Type B pancreatic cell (in vitro differentiated cells): ENCODE data around the gene COL25A1. TPM values are rescaled to one million over a fixed set of nuclear protein-coding genes. Genes with fewer than 3 reads are reported as not detected.

Experiments used
- DNase-seq: peaks from one replicate; pipeline ENCODE4 v3.0.0; 2021; ENCODE audit warnings: mixed read lengths; ENCODE audit not compliant: unreplicated experiment; ENCODE audit errors: extremely low spot score
- H3K27ac Mint-ChIP-seq: 2 replicates; pipeline ENCODE4 v1.8.0; 2021; ENCODE audit warnings: mild to moderate bottlenecking, mixed read lengths
- H3K27me3 Mint-ChIP-seq: 2 replicates; pipeline ENCODE4 v1.8.0; 2021; ENCODE audit warnings: mixed read lengths
- H3K36me3 Mint-ChIP-seq: 2 replicates; pipeline ENCODE4 v1.8.0; 2021; ENCODE audit warnings: mixed read lengths
- H3K4me1 Mint-ChIP-seq: one replicate; pipeline ENCODE4 v1.8.0; 2021; ENCODE audit warnings: mixed read lengths; ENCODE audit not compliant: unreplicated experiment
- H3K4me3 Mint-ChIP-seq: 2 replicates; pipeline ENCODE4 v1.8.0; 2021; ENCODE audit warnings: mild to moderate bottlenecking, mixed read lengths
- H3K9me3 Mint-ChIP-seq: 2 replicates; pipeline ENCODE4 v1.8.0; 2021; ENCODE audit warnings: mixed read lengths
- CTCF ChIP-seq: fragments of 200-600 bp; sonication (generic); conservative IDR thresholded peaks from 2 replicates; pipeline ENCODE4 v1.5.0; 2021; ENCODE audit warnings: antibody characterized with exemption, mild to moderate bottlenecking
- total RNA-seq: library from RNA; stranded (reverse); gene quantifications from 2 replicates; pipeline ENCODE4 v1.2.1, GENCODE V29; 2021; ENCODE audit warnings: low replicate concordance

Gene COL25A1
- total RNA-seq, 1 donor from 2014 or later, result 9.2 TPM

GRCh38 chr4:109155682-109156283 is 146.7 kb downstream of the COL25A1 start:
- peak overlapping the region; percentile 5 for H3K27ac Mint-ChIP-seq
- no peaks in the 10 kb centered on the region for H3K36me3 Mint-ChIP-seq
- peaks cover 28% of the 10 kb centered on the region for H3K4me1 Mint-ChIP-seq
- H3K9me3 Mint-ChIP-seq, result no peaks in the 10 kb centered on the region
- no peak for DNase-seq
- TF ChIP-seq CTCF, result no peak
- H3K27me3 Mint-ChIP-seq, result peaks cover 13% of the 10 kb centered on the region
- H3K4me3 Mint-ChIP-seq, result peak overlapping the region; percentile 34

DNA sequence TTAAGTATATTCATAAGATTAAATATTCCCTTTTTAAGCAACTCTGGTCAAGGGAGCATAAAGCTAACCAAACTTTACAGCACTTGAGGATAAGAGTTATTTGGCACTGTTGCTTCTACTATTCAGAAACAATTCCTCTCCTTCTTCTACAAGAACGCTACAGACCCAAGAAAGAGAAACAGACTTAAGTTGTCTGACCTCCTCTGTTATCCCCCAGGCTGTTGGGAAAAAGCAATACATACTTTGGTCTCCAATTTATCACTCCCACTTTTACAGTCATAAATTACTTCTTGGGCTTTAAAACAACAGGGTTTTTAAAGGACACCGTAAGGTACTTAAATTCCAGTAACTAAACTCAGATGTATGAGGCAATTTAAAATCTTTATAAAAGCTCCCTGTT is 147.4 kb downstream of the COL25A1 start:
- no peaks in the 10 kb centered on the region for H3K9me3 Mint-ChIP-seq
- no peak overlapping the region for H3K4me3 Mint-ChIP-seq
- H3K27me3 Mint-ChIP-seq, result peaks cover 13% of the 10 kb centered on the region
- no peak for TF ChIP-seq CTCF
- H3K4me1 Mint-ChIP-seq, result peaks cover 28% of the 10 kb centered on the region
- no peaks in the 10 kb centered on the region for H3K36me3 Mint-ChIP-seq
- no peak for DNase-seq
- H3K27ac Mint-ChIP-seq, result peak overlapping the region; percentile 5

DNA sequence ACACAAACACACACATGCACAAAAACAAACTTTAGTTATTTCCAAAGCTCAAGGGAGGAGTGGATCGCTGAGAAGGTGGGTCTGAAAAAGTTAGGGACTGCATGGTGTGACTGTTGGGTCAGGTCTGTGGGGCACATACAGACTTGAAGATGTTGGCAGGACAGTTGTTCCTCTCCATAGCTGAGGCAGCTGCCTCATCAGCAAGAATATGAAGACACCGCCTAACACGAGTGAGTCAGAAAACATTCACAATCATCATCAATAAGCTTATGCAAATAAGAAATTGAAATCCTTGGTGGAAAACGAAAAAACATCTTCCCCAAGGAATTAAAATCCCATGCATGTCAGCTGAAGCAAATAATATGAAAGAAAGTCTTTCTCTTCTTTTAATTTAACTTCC is 148.0 kb downstream of the COL25A1 start:
- Mint-ChIP-seq H3K4me3 (peak overlapping the region; percentile 27), H3K36me3 (no peaks in the 10 kb centered on the region), H3K9me3 (no peaks in the 10 kb centered on the region), H3K27ac (no peak overlapping the region), H3K27me3 (peaks cover 16% of the 10 kb centered on the region), H3K4me1 (peaks cover 26% of the 10 kb centered on the region)
- DNase-seq, result no peak
- no peak for TF ChIP-seq CTCF

DNA sequence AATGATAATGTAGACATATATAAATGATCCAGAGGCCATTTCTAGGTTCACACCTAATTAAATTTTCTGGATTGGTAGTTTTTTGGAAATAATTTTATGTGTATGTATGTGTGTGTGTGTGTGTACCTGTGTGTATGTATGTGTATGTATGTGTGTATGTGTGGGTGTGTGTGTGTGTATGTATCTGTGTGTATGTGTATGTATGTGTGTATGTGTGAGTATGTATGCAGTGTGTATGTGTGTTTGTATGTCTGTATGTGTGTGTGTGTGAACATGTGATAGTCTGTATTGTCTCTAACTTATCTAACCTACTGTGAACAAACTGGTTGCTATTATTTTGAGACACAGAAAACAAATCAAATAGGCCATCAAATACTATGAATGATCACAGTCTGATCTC is 152.6 kb downstream of the COL25A1 start:
- Mint-ChIP-seq H3K36me3 (no peaks in the 10 kb centered on the region), H3K9me3 (no peaks in the 10 kb centered on the region), H3K27ac (no peak overlapping the region), H3K4me1 (peaks cover 13% of the 10 kb centered on the region), H3K27me3 (peaks cover 12% of the 10 kb centered on the region), H3K4me3 (no peak overlapping the region)
- DNase-seq, result no peak
- TF ChIP-seq CTCF, result no peak

DNA sequence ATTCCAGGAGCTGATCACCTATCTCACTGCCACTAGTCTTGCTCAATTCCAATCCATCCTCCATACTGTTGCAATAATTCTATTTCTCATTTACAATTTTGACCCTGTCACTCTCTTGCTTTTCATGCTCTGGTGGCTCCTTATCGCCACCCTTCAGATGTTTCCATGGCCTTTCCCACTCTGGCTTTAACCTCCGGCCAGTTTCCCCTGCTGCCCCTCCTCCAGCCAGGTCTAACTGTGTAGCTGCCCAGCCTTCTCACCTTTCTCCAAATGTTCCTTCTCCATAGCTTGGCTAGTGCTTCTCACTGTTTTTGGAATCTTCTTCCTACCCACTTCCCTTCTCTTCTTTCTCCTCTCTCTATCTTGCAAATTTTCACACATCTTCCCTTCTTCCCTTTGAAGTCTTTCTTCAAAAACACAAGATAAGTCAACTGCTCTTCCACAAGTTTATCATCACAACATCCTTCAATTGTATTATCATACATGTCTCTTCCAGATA is 153.8 kb downstream of the COL25A1 start:
- Mint-ChIP-seq H3K4me1 (peaks cover 6% of the 10 kb centered on the region), H3K27me3 (peaks cover 10% of the 10 kb centered on the region), H3K27ac (no peak overlapping the region), H3K9me3 (peaks cover 1% of the 10 kb centered on the region), H3K36me3 (no peaks in the 10 kb centered on the region), H3K4me3 (no peak overlapping the region)
- TF ChIP-seq CTCF, result no peak
- no peak for DNase-seq

GRCh38 chr4:109147135-109147534 is 155.3 kb downstream of the COL25A1 start:
- no peak for TF ChIP-seq CTCF
- Mint-ChIP-seq H3K36me3 (no peaks in the 10 kb centered on the region), H3K27ac (no peak overlapping the region), H3K4me1 (peaks cover 6% of the 10 kb centered on the region), H3K9me3 (peaks cover 7% of the 10 kb centered on the region), H3K4me3 (no peak overlapping the region), H3K27me3 (peaks cover 16% of the 10 kb centered on the region)
- DNase-seq, result no peak
